HCT116 (cell line): ENCODE measurements around the gene EIF1AY. TPM values are rescaled to one million over a fixed set of nuclear protein-coding genes. Genes with fewer than 3 reads are reported as not detected.

Experiments used
- ATAC-seq: fragments of 200-7000 bp; cut with Tn5 transposase; 2 replicates; pipeline ENCODE4 v1.9.1; 2020; ENCODE audit warnings: mild to moderate bottlenecking, moderate library complexity
- BruUV-seq: library from RNA; stranded (reverse); fragments of 400-500 nt; replicated peaks from 2 replicates; lab custom pipeline; 2021; lab: Mats Ljungman, UMichigan
- CTCF ChIA-PET: fragments of 300-600 bp; sonication (Branson Sonifier 250); formaldehyde crosslinking; loops from one replicate; lab custom pipeline; 2021; ENCODE audit warnings: antibody characterized with exemption; lab: Charles Lee
- POLR2A ChIA-PET: fragments of 300-600, 350-600 bp; sonication (Branson Sonifier 250); formaldehyde crosslinking; loops from one replicate; lab custom pipeline; 2021; ENCODE audit warnings: antibody characterized with exemption; lab: Charles Lee
- RAD21 ChIA-PET, 2 experiments: fragments of 300-600 bp; sonication (Branson Sonifier 250); formaldehyde crosslinking; loops; one replicate each; lab custom pipeline; 2023; ENCODE audit warnings: low total read pairs in 2 of 2; ENCODE audit not compliant: uncharacterized antibody in 2 of 2, unreplicated experiment in 2 of 2, low non-redundant PET in 1 of 2; lab: Charles Lee
- DNase-seq: peaks from one replicate; pipeline ENCODE4 v3.0.0-alpha.2; 2010; ENCODE audit warnings: low read depth, low spot score
- H2AFZ ChIP-seq: fragments of 200-600 bp; shearing (Covaris generic), sonication (generic); 2 replicates; pipeline ENCODE4 v1.6.1; 2017; ENCODE audit warnings: low read depth, mixed run types, mixed read lengths, antibody characterized with exemption, low read length; ENCODE audit not compliant: poor library complexity, severe bottlenecking
- H3K27ac ChIP-seq: 2 replicates; pipeline ENCODE4 v1.5.1; 2012; ENCODE audit warnings: low read depth, low read length
- H3K27me3 ChIP-seq: fragments of 200-600 bp; sonication (generic); 2 replicates; pipeline ENCODE4 v1.6.1; 2016; ENCODE audit warnings: mixed run types, low read length, mixed read lengths; ENCODE audit not compliant: insufficient read depth
- H3K36me3 ChIP-seq, 2 experiments: fragments of 200-500 bp in 1 of 2; fragments of 200-600 bp in 1 of 2; sonication (Bioruptor generic) in 1 of 2; sonication (generic) in 1 of 2; 2 replicates each; pipeline versions ENCODE4 v1.5.1 to v1.6.1; 2014 to 2016; ENCODE audit warnings: low read length in 2 of 2, inconsistent platforms in 1 of 2, mixed read lengths in 1 of 2, mixed run types in 1 of 2; ENCODE audit not compliant: insufficient read depth in 2 of 2, control insufficient read depth in 1 of 2
- H3K4me1 ChIP-seq, 2 experiments: fragments of 200-600 bp in 1 of 2; sonication (generic) in 1 of 2; 2 replicates each; pipeline versions ENCODE4 v1.5.1 to v1.6.1; 2012 to 2017; ENCODE audit warnings: low read length in 2 of 2, inconsistent platforms in 1 of 2, mild to moderate bottlenecking in 1 of 2, mixed read lengths in 1 of 2, mixed run types in 1 of 2, moderate library complexity in 1 of 2; ENCODE audit not compliant: insufficient read depth in 2 of 2, control insufficient read depth in 1 of 2
- H3K4me2 ChIP-seq: fragments of 200-600 bp; sonication (generic); 2 replicates; pipeline ENCODE4 v1.6.1; 2017; ENCODE audit warnings: mixed run types, low read length, mixed read lengths
- H3K4me3 ChIP-seq, 2 experiments: fragments of 200-600 bp in 1 of 2; sonication (generic) in 1 of 2; replicated peaks in 1 of 2; 2 replicates each; pipeline ENCODE4 v1.5.1; 2011 to 2016; ENCODE audit warnings: low read length in 2 of 2, control low read depth in 1 of 2, low read depth in 1 of 2, mild to moderate bottlenecking in 1 of 2, mixed read lengths in 1 of 2, mixed run types in 1 of 2
- H3K79me2 ChIP-seq: fragments of 200-600 bp; sonication (generic); 2 replicates; pipeline ENCODE4 v1.6.1; 2017; ENCODE audit warnings: mild to moderate bottlenecking, mixed run types, low read length, moderate library complexity, mixed read lengths; ENCODE audit not compliant: insufficient read depth
- H3K9ac ChIP-seq: fragments of 200-600 bp; sonication (generic); 2 replicates; pipeline ENCODE4 v1.6.1; 2016; ENCODE audit warnings: low read length, mixed read lengths
- H3K9me2 ChIP-seq: fragments of 200-600 bp; sonication (generic), shearing (Covaris generic); 2 replicates; pipeline ENCODE4 v1.6.1; 2017; ENCODE audit warnings: mixed run types, mild to moderate bottlenecking, moderate library complexity; ENCODE audit not compliant: insufficient read depth
- H3K9me3 ChIP-seq, 2 experiments: fragments of 200-500 bp in 1 of 2; fragments of 200-600 bp in 1 of 2; sonication (Bioruptor generic) in 1 of 2; sonication (generic) in 1 of 2; 2 replicates each; pipeline ENCODE4 v1.6.1; 2014 to 2017; ENCODE audit warnings: low read length in 2 of 2, mixed read lengths in 2 of 2, inconsistent platforms in 1 of 2, low read depth in 1 of 2, mild to moderate bottlenecking in 1 of 2, mixed run types in 1 of 2, moderate library complexity in 1 of 2; ENCODE audit not compliant: control insufficient read depth in 1 of 2, insufficient read depth in 1 of 2
- H4K20me1 ChIP-seq: fragments of 200-600 bp; sonication (generic), shearing (Covaris generic); 2 replicates; pipeline ENCODE4 v1.6.1; 2017; ENCODE audit warnings: mixed run types, mild to moderate bottlenecking, moderate library complexity; ENCODE audit not compliant: insufficient read depth
- ATF3 ChIP-seq: IDR thresholded peaks from 2 replicates; pipeline ENCODE4 v1.6.1; 2012
- CBX3 ChIP-seq: IDR thresholded peaks from 2 replicates; pipeline ENCODE4 v1.6.1; 2012; ENCODE audit warnings: low read depth
- CTCF ChIP-seq, 3 experiments: fragments of 200-600 bp in 1 of 3; sonication (generic) in 1 of 3; IDR thresholded peaks in 2 of 3; conservative IDR thresholded peaks in 1 of 3; 2 replicates each; pipeline ENCODE4 v1.5.1; 2012 to 2017; ENCODE audit warnings: low read depth in 2 of 3, low read length in 2 of 3, antibody characterized with exemption in 1 of 3, borderline replicate concordance in 1 of 3, control low read depth in 1 of 3, mild to moderate bottlenecking in 1 of 3, mixed read lengths in 1 of 3, mixed run types in 1 of 3, moderate library complexity in 1 of 3; ENCODE audit not compliant: insufficient read depth in 1 of 3
- EGR1 ChIP-seq: IDR thresholded peaks from 2 replicates; pipeline ENCODE4 v1.6.1; 2012; ENCODE audit warnings: low read depth
- ELF1 ChIP-seq: IDR thresholded peaks from 2 replicates; pipeline ENCODE4 v1.6.1; 2012; ENCODE audit warnings: low read depth, borderline replicate concordance
- EZH2phosphoT487 ChIP-seq: fragments of 200-600 bp; IDR thresholded peaks from 2 replicates; pipeline ENCODE4 v1.6.1; 2018; ENCODE audit warnings: antibody characterized with exemption, borderline replicate concordance
- FOSL1 ChIP-seq: IDR thresholded peaks from 2 replicates; pipeline ENCODE4 v1.6.1; 2012; ENCODE audit warnings: low read depth
- JUND ChIP-seq: IDR thresholded peaks from 2 replicates; pipeline ENCODE4 v1.6.1; 2012
- POLR2A ChIP-seq: IDR thresholded peaks from 2 replicates; pipeline ENCODE4 v1.7.0; 2011; ENCODE audit warnings: borderline replicate concordance; ENCODE audit not compliant: insufficient read depth, insufficient read length; ENCODE audit errors: extremely low read depth
- POLR2AphosphoS5 ChIP-seq: IDR thresholded peaks from 2 replicates; pipeline ENCODE4 v1.6.1; 2011; ENCODE audit warnings: mild to moderate bottlenecking, low read depth, low read length, moderate library complexity
- RAD21 ChIP-seq: IDR thresholded peaks from 2 replicates; pipeline ENCODE4 v1.6.1; 2012; ENCODE audit warnings: low read depth, mild to moderate bottlenecking
- SIN3A ChIP-seq: IDR thresholded peaks from 2 replicates; pipeline ENCODE4 v1.6.1; 2012; ENCODE audit warnings: low read depth
- SP1 ChIP-seq: IDR thresholded peaks from 2 replicates; pipeline ENCODE4 v1.6.1; 2012; ENCODE audit warnings: low read depth
- SRF ChIP-seq: IDR thresholded peaks from 2 replicates; pipeline ENCODE4 v1.6.1; 2012; ENCODE audit warnings: low read depth
- TCF7L2 ChIP-seq: IDR thresholded peaks from 2 replicates; pipeline ENCODE4 v1.7.0; 2011; ENCODE audit warnings: borderline replicate concordance, inconsistent platforms; ENCODE audit not compliant: insufficient read depth, insufficient read length; ENCODE audit errors: extremely low read depth
- YY1 ChIP-seq: IDR thresholded peaks from 2 replicates; pipeline ENCODE4 v1.6.1; 2011; ENCODE audit warnings: low read length, low read depth, moderate library complexity, mild to moderate bottlenecking; ENCODE audit not compliant: insufficient replicate concordance; ENCODE audit errors: extremely low read depth
- ZNF274 ChIP-seq: fragments of 200-500 bp; sonication (Bioruptor generic); IDR thresholded peaks from 2 replicates; pipeline ENCODE4 v1.6.1; 2014; ENCODE audit warnings: mild to moderate bottlenecking, low read depth, low read length, inconsistent platforms
- intact Hi-C: fragments of 100-400 bp; cut with micrococcal nuclease; formaldehyde crosslinking; loops from 2 replicates; pipeline ENCODE4 v1.10.0; 2022
- total RNA-seq: library from RNA; stranded (reverse); gene quantifications from one replicate; pipeline ENCODE4 v1.2.1, GENCODE V29; 2021; ENCODE audit not compliant: unreplicated experiment
- TF ChIP-seq, protein P1 (sequence below): IDR thresholded peaks from 2 replicates; pipeline ENCODE4 v1.6.1; 2011; ENCODE audit warnings: mild to moderate bottlenecking, low read length, moderate library complexity; ENCODE audit not compliant: insufficient replicate concordance; ENCODE audit errors: extremely low read depth

EIF1AY gene
- total RNA-seq, 1 experiment from 2014 or later = 16.9 TPM

DNA sequence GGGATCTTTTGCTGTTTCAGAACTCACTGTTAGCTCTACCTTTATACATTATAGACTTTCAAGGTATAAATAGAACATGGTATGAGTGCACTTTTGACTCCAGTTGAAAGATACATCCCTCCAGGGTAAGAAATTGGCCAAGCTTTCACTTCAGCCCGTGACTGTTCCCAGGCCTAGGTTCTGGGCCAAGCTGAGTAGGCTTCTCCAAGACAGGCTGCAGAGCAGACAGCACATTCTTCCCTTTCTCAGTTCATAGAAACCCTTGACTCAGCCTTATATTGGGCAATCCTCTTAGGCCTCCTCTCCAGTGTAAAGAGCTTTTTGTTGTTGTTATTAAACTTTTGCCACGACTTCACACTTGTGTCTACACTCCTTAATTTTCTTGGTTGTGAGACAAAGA, 29.5 kb upstream of the EIF1AY start:
- POLR2A ChIA-PET = no interaction called here
- ATAC-seq (no peak), DNase-seq (no peak)
- H3K9me2 ChIP-seq = no peaks in the 10 kb centered on the region
- no peak overlapping the region for H3K4me3 ChIP-seq
- no peaks in the 10 kb centered on the region for H3K36me3 ChIP-seq
- H4K20me1 ChIP-seq = no peaks in the 10 kb centered on the region
- H3K4me1 ChIP-seq = no peaks in the 10 kb centered on the region
- no peak overlapping the region for H2AFZ ChIP-seq
- no peak for TF ChIP-seq EZH2phosphoT487
- no peak for TF ChIP-seq FOSL1
- no peak for TF ChIP-seq YY1
- no peak for TF ChIP-seq POLR2AphosphoS5
- no peak for TF ChIP-seq JUND
- no peak for TF ChIP-seq SRF
- no peak for TF ChIP-seq TCF7L2
- intact Hi-C loops = no loop called here
- no TSS peak for BruUV-seq
- CTCF ChIA-PET = no interaction called here
- H3K79me2 ChIP-seq = no peaks in the 10 kb centered on the region
- no peaks in the 10 kb centered on the region for H3K27me3 ChIP-seq
- H3K4me2 ChIP-seq = no peak overlapping the region
- no peak overlapping the region for H3K27ac ChIP-seq
- RAD21 ChIA-PET = no interaction called here
- no peaks in the 10 kb centered on the region for H3K9me3 ChIP-seq
- no peak overlapping the region for H3K9ac ChIP-seq

DNA sequence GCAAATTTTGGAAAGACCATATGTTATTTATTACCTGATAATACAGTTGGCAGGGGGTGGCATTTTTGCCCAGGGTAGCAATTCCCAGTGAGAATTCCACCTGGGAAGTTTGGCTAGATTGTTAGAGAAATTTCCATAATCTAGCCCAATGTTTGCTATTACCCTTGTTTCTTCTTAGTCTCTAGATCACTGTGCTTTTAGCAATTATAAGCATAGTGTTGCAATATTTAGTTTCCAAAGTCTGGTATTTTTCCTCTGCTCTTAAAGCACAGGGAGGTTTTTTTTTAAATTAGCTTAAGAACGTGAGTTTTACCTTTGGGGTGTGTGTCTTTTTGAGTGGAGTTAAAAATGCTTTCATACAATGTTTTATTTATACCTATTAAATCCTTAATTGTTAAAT, 26.3 kb upstream of the EIF1AY start:
- BruUV-seq = no TSS peak
- TF ChIP-seq SIN3A (no peak), POLR2A (no peak), JUND (no peak), TCF7L2 (no peak), EGR1 (no peak), SP1 (no peak), SRF (no peak), YY1 (no peak), ELF1 (no peak), CBX3 (no peak), FOSL1 (no peak), RAD21 (no peak), ZNF274 (no peak), ATF3 (no peak), CTCF (IDR thresholded peaks at IDR 0.05 in 2 of 3, conservative IDR thresholded peaks at IDR 0.05 in 1 of 3; ENCODE audit: borderline replicate concordance in 1 of 3, insufficient read depth in 1 of 3, low read depth in 2 of 3, low read length in 2 of 3) (no peak)
- TF ChIP-seq, protein P1, sequence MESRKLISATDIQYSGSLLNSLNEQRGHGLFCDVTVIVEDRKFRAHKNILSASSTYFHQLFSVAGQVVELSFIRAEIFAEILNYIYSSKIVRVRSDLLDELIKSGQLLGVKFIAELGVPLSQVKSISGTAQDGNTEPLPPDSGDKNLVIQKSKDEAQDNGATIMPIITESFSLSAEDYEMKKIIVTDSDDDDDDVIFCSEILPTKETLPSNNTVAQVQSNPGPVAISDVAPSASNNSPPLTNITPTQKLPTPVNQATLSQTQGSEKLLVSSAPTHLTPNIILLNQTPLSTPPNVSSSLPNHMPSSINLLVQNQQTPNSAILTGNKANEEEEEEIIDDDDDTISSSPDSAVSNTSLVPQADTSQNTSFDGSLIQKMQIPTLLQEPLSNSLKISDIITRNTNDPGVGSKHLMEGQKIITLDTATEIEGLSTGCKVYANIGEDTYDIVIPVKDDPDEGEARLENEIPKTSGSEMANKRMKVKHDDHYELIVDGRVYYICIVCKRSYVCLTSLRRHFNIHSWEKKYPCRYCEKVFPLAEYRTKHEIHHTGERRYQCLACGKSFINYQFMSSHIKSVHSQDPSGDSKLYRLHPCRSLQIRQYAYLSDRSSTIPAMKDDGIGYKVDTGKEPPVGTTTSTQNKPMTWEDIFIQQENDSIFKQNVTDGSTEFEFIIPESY = no peak
- intact Hi-C loops = no loop called here
- H3K27me3 ChIP-seq = no peaks in the 10 kb centered on the region
- no peaks in the 10 kb centered on the region for H3K4me1 ChIP-seq
- H3K4me3 ChIP-seq = no peak overlapping the region
- CTCF ChIA-PET = no interaction called here
- no peak for DNase-seq
- H3K79me2 ChIP-seq = no peaks in the 10 kb centered on the region
- ATAC-seq = no peak
- no peaks in the 10 kb centered on the region for H3K9me3 ChIP-seq
- H3K9me2 ChIP-seq = no peaks in the 10 kb centered on the region
- no peaks in the 10 kb centered on the region for H4K20me1 ChIP-seq
- H2AFZ ChIP-seq = no peak overlapping the region
- RAD21 ChIA-PET = no interaction called here
- H3K36me3 ChIP-seq = no peaks in the 10 kb centered on the region
- POLR2A ChIA-PET = no interaction called here
- no peak overlapping the region for H3K27ac ChIP-seq
- no peak overlapping the region for H3K4me2 ChIP-seq
- H3K9ac ChIP-seq = no peak overlapping the region
